GM19240 (cell line): ENCODE measurements around the gene NTSR2.

Experiments used
- DNase-seq: peaks from one replicate; pipeline ENCODE4 v3.0.0; 2011; ENCODE audit warnings: low spot score; ENCODE audit not compliant: insufficient read length

NTSR2 gene

DNA sequence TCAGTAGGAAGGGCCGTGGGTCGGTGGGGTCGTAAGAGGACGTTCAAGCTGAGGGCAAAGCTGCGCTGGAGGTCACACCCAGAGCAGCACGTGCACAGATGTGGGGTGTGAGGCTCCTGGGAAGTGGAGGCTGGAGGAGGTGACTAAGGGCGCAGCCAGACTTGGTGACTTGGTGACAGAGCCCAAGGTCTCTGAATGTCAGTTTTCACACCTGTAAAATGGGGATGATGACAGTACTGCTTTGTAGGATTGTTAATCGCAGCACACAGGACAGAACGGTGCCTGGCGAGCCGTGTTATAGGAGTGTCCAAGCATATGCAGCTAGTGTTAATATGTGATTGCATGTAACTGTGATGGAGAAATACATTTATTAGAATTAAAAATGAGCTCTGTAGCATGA, 40.8 kb downstream of the NTSR2 start:
- DNase-seq = no peak

DNA sequence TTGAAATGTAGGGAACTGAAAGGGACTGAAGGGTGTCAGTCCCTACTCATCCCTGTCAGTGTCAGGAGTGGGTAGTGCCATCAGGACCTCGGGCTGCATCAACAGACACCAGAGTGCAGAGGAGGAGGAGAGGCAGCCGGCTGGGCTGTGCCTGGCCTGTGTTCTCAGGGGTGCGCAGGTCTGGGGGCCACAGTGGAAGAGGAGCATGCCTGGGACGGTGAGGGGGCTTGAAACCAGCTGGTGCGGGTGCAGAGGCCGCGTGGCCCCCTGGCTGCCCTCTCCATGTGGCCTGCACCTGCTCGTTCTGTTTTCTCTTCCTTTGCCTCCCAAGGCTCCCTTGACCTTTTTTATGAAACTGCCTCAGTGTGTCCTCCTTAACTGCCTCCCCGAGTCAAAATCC, 41.3 kb downstream of the NTSR2 start:
- no peak for DNase-seq

DNA sequence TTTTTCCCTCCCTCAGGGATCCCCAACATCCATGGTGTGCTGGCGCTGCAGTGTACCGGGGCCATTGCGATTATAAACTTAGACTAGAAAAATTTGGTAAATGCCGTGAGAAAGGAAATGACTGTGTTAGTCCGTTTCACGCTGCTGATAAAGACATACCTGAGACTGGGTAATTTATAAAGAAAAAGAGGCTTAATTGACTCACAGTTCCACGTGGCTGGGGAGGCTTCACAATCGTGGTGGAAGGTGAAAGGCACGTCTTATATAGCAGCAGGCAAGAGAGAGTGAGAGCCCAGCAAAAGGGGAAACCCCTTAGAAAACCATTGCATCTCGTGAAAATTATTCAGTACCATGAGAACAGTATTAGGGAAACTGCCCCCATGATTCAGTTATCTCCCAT, 44.3 kb downstream of the NTSR2 start:
- DNase-seq = no peak

DNA sequence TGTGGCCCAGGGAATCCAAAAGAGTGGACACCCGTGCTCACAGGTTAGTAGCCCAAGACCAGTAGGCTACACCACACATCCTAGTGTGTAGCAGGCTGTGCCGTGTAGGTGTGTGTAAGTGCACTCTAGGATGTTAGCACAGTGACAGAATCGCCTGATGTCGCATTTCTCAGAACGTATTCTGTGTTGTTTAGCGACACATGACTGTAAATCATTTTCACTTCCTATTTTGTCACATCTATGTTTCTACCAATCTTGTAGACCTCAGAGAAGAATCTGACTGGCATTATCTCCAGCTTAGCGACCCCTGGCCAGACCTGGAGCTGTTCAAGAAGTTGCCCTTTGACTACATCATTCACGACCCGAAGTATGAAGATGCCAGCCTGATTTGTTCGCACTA, 45.1 kb downstream of the NTSR2 start:
- no peak for DNase-seq

DNA sequence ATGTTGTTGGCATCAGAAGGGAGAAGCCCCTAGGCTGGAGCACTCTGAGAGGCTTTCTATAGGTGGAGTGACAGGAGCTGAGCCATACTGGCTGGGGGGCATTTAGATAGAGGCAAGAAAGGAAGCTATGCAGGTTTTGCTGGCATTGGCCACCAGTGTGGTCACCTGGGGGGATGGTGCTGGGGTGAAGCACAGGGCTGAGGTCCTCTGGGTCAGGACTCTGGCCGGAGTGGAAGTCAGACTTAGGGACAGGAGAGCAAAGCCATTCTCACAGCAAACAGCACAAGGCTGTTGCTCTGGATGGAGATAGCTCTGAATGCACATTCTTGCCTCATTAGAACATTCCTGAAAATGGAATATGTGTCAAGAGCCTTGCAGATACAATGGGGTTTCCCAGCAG, 47.4 kb downstream of the NTSR2 start:
- no peak for DNase-seq

DNA sequence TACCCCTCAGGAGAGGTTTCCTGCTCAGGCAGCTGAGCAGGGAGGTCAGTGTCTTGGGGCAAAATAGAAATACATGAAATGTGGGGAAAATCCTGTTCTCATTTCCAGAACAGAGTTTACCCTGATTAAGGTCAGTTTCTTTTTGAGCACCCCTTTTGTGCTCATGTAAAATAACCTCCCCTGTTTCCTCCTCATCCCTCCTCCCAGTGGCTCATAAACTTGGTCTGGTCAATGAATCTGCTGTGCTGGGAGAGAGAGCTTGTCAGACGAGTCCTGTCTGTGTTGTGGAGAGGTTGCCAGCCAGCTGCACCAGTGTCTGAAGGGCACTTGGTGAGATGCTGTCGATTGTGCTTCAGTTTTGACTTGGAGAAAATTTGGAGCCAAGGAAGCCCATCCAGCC, 48.6 kb downstream of the NTSR2 start:
- no peak for DNase-seq

DNA sequence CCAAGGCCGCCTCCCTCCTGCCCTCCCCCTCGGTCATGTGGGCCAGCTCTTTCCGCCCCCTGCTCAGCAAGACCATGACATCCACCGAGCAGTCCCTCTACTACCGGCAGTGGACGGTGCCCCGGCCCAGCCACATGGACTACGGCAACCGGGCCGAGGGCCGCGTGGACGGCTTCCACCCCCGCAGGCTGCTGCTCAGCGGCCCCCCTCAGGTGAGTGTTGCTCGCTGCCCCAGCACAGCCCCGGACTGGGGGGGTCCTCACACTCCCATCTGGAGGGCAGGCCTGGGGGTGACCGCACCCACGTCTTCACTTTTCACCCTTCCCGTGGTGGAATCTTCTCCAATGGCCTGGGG, 51.3 kb downstream of the NTSR2 start:
- no peak for DNase-seq

DNA sequence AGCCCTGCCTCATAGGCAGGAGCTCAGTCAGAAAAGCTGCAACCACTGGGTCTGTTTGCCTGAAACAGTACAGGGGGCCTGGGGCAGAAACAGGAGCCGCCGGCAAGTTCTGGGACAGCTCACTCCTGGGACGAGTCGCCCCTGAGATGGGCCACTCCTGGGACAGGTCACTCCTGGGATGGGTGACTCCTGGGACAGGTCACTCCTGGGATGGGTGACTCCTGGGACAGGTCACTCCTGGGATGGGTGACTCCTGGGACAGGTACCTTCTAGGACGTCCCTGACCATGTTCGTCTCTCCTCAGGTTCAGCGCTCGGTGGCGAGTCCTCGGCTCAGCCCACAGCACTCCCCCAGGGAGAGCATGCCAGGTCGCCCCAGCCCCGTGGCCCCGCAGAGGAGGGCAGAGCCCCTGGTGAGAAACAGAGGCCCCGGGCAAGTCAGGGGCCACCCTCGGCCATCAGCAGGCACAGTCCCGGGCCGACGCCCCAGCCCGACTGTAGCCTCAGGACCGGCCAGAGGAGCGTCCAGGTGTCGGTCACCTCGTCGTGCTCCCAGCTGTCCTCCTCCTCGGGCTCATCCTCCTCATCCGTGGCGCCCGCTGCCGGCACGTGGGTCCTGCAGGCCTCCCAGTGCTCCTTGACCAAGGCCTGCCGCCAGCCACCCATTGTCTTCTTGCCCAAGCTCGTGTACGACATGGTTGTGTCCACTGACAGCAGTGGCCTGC, 51.8 kb downstream of the NTSR2 start:
- DNase-seq = no peak

DNA sequence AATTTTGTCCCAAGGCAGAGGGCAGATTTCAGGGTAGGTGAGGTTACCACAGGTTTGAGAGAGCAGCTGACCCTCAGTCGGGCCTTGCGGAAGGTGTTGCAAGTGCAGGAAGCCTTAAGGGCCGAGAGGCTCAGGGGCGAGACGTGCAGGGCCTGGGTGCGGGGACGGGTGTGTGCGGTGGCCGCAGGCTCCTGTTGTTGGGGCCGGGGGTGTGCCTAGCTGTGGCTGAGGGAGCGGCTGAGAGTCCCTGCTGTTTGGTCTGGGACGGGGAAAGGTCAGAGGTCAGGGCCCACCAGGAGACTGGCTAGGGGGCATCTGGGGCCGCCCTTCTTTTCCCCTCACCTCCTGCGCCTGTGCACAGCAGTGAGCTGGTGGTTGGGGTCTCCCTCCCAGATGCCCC, 52.5 kb downstream of the NTSR2 start:
- DNase-seq = no peak

DNA sequence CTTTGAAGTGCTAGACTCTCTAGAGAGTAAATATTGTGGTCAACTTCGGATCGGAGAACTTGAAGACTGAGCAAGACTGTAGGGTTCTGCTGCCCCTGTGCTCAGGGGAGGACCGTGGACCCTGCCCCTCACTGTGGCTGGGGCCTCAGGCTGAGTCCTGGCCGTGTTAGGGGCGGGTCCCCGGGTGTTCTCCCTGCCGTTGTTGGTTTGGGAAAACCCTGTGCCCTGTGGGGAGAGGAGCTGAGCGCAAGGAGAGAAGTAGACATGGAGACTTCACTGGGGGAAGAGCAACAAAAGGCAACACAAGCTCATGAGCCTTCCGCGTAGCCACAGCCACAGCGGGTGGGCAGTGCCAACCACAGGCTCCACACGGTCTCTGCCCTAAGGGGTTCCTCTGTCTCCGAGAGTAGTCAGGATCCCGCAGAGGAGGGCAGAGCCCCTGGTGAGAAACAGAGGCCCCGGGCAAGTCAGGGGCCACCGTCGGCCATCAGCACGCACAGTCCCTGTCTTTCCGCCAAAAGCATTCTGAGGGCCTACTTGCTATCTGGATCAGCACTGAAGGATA, 53.1 kb downstream of the NTSR2 start:
- no peak for DNase-seq

DNA sequence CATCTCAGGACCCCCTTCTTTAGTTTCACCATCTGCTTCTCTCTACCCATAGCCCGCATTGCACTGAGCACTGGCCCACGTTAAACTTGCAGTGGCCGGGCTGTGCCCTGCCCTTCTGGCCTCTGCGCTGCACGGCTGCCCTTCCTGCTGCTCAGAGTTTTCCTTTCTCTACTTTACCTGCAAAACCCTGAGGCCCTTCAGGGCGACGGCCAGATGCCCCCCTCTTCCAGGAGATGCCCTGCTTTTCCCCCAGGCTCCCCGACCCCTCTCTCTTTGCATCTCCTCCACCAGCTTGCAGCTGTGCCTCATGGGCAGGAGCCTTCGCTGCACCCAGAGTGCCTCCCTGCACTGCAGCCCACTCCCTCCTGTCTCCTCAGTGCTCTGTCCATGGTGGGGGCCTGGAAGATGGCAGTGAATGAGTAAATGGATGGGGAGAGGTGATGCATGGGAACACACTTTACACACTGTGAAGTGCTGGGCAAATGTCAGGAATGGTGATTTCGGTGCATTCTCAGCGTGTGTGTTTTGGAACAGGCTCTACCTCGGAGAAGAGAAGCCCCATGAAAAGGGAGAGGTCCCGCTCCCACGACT, 53.8 kb downstream of the NTSR2 start:
- DNase-seq = no peak

DNA sequence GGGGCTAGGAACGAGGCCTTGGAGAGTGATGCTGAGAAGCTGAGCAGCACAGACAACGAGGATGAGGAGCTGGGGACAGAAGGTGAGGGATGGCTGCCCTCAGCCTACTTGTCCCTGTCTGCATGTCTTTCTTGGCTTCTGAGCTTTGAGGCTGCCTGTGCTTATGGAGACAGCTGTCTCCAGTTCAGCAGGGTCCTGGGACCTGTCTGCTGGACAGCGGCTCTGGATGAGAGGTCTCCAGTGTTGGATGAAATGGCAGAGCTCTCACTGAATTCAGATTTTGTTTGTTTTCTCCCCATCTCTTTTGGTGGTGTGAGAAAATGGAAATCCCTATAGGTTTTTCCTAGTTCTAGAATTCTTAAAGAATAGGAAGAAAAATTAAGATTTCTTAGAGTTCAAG, 54.8 kb downstream of the NTSR2 start:
- no peak for DNase-seq

DNA sequence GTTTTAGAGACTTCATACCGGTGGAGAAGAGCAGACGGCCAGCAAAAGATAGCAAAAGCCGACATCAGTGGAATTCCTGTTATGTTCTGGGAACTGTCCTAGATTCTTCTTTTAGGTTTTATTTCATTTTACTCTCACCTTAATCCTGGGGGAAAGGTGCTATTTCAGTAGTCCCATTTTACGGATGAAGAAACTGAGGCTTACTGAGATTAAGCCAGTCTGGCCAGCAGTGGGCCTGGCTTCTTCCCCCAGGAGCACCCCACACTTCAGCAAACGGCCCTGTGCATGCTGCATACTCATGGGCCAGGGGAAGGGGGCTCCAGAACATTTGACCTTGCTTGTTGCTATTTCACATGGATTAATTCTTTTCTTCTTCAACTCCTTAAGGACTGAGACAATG, 56.7 kb downstream of the NTSR2 start:
- DNase-seq = no peak

DNA sequence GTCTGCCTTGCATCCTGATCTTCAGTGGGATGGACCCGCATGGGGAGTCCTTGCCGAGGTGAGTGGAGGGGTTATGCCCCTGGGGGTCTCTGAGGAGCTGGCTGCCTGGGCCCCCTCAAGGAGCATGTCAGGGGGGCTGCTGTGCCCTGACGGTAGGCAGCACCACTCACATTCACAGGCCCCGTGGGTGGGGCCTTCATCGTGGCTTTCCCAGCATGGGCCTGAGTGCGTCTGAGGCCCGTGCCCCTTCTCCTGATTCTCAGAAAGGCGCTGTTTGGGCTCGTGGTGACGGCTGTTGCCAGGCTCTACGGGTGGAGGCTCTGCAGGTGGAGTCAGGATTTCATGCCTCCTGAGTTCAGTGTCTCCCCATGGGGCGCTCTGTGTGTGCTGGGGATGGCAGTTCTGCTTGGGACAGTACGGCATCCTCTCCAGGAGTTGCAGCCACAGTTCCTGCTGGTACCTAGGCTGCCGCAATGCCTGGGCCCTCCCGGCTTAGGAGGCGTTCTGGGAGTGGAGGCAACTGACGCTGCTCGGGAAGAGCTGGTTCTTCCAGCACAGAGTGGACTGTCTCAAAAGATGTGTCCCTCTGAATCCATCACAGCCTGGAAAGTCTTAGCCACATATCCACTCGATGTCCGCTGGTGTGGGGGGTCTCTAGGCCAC, 57.3 kb downstream of the NTSR2 start:
- no peak for DNase-seq

DNA sequence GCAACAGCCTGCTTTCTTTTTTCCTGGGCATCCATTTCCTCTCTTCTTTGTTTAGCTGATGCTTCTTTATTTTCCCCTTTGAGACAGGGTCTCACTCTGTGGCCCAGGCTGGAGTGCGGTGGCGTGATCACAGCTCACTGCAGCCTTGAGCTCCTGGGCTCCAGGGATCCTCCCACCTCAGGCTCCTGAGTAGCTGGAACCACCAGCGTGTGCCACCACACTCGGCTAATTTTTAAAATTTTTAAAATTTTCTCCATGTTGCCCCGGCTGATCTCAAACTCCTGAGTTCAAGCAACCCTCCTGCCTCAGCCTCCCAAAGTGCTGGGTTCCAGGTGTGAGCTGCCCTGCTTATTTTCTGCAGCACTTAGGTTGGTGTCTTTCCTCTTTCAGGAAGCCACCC, 58.7 kb downstream of the NTSR2 start:
- no peak for DNase-seq

DNA sequence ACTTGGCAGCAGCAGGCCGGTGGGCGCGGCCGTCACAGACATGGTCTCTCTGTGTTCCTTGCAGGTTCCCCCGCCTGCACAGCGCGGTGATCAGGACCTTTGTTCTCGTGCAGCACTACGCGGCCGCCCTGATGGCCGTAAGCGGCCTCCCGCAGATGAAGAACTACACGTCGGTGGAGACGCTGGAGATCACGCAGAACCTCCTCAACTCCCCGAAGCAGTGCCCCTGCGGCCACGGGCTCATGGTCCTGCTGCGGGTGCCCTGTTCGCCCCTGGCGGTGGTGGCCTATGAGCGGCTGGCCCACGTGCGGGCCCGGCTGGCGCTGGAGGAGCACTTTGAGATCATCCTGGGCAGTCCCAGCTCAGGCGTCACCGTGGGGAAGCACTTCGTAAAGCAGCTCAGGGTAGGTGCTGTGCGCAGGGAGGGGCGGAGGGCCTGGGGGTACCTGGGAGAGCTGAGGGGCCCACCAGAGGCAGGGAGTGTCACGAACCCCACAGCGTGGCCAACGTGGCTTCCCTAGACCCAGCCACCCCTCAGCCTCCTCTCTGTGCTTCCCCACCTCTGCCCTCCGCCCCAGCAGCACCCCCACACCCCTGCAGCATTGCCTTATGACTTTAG, 59.3 kb downstream of the NTSR2 start:
- DNase-seq = no peak
